OCI-M1 (cell line): ENCODE measurements around the gene F3.
"Not testable (repeated sequence)": the region's sequence is repeated elsewhere in the genome, so short reads cannot be mapped to it uniquely, and the experiment has no call there.

Source experiments
- DNase-seq: peaks from one replicate; lab custom pipeline; 2025; lab: John Stamatoyannopoulos, UW

Gene F3

DNA sequence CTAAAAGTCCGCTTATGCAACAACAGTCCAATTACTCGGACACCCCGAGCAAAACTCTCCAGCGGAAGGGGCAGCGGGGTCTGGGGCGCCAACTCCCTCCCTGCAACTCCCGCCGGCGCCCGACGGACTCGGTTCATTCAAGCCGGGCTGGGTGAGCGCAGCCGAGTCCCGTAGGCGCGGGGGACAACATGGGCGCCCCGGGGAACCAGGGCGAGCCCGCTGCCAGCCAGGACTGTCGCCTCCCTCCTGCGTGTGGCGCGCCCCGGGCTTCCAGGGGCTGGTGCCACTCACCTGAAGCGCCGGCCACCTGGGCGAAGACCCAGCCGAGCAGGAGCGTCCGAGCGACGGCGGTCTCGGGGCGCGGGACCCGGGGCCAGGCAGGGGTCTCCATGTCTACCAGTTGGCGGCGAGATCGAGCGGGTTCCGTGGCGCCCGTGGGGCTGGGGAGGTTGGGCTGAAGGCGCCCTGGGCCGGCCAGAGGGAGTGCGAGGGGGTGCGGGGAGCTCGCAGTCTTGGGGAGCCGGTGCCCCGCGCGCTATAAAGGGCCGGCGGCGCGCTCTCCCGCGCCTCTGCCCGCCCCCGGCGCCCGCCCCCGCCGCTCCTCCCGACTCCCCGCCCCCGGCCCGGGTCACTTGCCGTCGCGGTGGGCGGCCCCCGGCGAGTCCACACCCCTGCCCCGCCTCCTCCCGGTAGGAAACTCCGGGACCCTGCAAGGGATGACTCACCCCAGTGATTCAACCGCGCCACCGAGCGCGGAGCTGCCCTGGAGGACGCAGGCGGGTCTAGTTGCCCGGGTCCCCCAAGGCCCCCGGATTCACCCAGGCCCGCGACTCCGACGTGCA, at the start of gene F3:
Gene F3, minus strand, starts transcription at position 514 of the 842 bp plus-strand sequence. Its CDS starts 123 bp downstream, at position 391.
- peak; percentile 29 for DNase-seq

DNA sequence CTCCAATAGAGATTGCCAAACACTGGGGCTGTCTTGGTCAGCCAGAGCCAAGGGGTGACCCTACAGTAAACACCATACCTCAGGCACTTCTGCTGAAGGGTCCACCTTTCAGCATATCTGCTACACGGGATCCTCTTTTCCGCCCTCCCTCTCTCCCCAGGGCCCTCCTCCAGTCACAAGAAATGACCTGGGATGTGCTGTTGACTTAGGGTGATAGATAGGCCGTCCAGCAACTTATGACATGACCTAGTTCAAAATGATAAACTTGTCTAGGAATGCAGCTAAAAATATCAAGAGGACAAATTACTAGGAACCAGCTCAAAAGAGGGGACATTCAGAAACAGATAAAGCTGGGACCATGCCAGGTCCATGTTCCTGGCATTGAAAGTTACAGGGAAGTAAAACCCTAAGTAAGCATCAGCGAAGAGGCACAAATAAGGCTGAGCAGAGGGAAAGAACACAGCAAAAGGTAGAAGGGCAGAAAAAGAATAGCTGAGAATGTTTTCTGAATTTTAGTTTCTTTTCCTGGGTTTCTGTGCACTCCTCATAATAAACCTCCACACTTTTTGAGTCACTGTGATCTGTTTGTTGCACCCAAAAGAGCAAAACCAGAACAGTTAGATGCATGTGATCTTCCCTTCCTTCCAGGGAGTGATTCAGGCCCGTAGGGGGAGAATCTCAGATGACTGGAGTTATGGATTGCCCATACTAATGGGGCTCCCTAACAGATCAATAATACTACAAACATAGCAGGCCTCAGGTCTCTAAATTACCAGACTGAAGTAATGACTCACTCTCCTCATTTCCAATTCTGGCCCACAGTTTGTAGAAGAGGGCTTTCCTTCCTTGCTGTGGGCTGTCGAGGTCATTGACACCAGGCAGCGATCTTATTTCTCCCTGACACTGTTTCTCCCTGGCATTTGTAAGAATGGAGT, 48.9 kb upstream of the F3 start:
- no peak for DNase-seq

DNA sequence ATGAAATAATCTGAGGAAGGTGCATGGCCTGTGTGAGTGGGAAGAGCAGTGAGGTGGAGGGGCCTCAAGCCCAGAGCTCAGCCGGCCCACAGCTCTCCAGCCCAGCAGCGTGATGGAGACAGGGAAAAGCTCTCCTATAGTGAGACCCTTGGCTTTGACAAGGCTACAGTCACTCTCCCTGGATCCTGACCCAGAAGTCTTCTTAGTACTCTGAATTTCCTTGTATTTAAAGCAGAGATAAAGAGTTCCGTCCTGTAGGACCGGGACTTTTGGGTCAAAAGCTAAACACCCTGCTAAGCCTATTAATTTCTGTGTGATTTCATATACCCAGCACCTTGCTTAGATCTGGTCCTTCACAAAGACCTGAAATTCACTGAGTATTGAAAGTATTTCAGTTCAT, 48.2 kb upstream of the F3 start:
- no peak for DNase-seq

DNA sequence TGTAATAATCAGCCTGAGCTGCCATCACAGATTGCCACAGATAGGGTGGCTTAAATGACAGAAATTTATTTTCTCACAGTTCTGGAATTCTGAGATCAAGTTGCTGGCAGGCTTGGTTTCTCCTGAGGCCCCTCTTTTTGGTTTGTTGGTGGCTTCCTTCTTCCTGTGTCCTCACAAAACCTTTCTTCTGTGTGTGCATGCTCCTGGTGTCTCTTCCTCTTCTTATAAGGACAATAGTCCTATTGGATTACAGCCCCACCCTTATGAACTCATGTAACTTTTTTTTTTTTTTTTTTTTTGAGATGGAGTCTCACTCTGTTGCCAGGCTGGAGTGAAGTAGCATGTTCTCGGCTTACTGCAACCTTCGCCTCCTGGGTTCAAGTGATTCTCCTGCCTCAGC, 41.0 kb upstream of the F3 start:
- DNase-seq: no peak

DNA sequence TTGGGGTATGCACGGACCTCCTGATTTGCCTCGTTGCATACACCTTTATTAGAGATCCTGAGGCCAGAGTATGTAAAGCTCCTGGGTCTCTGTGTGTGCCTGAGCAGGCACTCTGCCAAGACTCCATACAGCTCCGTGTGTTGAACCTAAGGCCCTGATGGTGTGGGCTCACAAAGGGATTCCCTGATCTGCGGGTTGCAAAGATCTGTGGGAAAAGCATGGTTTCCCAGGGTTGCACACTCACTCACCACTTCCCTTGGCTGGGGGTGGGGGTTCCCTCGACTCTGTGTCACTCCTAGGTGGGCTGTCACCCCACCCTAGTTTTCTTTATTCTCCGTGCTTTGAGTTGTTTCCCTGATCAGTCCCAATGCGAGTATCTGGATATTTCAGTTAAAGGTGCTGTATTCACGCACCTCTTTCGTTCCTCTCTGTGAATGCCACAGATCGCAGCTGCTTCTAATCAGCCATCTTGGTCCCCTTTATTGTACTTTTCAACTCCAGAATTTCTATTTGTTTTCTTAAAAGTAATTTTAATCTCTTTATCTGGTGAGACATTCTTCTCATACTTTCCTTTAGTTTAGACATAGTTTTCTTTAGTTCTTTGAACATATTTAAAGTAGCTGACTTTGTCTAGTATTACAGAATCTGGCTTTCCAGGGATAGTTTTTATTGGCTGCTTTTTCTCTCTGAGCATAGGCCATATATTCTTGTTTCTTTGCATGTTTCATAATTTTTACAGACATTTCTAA, 39.0 kb upstream of the F3 start:
- DNase-seq: no peak

DNA sequence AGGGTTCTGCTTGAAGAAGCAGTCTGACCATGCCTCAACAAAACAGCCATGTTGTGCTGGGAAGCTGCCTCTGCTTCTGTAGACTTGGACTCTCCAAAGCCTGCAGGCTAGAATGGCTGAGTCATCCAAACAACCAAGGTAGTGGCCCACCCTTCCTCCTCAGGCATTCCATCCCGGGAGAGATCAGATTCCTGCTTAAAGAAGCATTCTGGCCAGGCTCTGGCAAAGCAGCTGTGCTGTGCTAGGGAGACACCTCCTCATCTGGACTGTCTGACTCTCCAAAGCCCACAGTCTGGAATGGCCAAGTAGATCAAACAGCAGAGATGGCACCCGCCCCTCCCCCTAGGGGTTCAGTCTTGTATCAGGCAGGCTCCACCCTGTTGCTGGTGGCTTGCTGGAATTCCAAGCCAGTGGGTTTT, 38.3 kb upstream of the F3 start:
- DNase-seq: no peak

DNA sequence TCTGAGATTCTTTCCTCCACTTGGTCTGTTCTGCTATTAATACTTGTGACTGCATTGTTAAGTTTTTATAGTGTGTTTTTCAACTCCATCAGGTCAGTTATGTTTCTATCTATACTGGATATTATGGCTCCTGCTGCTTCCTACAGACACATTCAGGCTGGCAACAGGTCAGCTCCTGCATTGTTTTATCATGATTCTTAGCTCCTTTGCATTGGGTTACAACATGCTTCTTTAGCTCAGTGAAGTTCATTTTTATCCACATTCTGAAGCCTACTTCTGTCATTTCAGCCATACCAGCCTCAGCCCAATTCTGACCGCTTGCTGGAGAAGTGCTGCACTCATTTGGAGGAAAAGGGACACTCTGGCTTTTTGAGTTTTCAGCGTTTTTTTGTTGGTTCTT, 37.3 kb upstream of the F3 start:
- no peak for DNase-seq

DNA sequence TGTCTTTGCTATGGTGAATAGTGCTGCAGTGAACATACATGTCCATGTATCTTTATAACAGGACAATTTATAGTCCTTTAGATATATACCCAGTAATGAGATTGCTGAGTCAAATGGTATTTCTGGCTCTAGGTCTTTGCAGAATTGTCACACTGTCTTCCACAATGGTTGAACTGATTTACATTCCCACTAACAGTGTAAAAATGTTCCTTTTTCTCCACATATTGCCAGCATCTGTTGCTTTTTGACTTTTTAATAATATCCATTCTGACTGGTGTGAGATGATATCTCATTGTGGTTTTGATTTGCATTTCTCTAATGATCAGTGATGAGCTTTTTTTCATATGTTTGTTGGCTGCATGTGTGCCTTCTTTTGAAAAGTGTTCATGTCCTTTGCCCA, 32.4 kb upstream of the F3 start:
- not testable (repeated sequence) for DNase-seq

DNA sequence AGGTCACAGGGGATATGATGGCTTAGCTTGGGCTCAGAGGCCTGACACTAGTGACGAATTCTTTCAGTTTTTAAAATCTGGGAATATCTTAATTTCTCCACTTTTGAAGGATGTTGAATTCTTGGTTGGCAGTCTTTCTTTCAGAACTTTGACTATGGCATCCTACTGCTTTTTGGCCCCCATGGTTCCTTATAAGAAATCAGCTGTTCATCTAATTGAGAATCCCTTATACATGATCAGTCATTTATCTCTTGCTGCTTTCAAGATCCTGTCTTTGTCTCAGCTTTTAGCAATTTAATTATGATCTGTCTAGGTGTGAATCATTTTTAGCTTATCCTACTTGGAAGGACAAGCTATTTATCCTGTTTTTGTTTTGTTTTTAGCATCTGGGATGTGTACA, 31.2 kb upstream of the F3 start:
- no peak for DNase-seq

DNA sequence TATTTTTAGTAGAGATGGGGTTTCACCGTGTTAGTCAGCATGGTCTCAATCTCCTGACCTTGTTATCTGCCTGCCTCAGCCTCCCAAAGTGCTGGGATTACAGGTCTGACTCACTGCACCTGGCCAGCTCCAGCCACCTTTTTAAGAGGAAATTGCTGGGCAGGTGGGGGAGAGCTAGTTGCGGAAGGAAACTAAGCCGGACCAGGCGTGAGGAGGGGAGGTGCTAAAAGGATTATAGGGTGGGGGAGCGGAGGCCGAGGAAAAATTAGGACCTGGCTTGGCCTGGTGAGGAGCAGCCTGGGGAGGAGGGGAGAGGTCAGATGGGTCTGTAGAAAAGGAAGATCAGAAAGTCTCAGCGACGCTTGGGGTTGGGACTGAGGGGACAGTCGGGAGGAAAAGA, 29.4 kb upstream of the F3 start:
- DNase-seq: not testable (repeated sequence)

DNA sequence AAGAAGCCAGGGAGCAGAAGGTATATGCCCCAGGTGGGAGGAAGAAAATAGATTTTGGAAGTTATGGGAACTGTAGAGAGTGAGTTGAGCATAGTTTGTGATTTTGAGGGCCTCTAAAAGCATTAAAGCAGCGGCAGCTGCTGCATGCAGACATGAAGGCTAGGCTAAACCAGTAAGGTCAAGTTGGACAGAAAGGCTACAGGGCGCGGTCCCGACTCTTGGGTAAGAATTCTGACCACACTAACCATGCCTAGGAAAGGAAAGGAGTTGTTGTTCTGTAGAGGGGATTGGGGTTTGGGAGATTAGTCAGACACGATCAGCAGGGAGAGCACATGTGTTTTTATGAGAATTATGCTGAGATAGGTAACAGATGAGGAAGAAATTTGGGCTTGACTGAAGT, 27.2 kb upstream of the F3 start:
- not testable (repeated sequence) for DNase-seq

DNA sequence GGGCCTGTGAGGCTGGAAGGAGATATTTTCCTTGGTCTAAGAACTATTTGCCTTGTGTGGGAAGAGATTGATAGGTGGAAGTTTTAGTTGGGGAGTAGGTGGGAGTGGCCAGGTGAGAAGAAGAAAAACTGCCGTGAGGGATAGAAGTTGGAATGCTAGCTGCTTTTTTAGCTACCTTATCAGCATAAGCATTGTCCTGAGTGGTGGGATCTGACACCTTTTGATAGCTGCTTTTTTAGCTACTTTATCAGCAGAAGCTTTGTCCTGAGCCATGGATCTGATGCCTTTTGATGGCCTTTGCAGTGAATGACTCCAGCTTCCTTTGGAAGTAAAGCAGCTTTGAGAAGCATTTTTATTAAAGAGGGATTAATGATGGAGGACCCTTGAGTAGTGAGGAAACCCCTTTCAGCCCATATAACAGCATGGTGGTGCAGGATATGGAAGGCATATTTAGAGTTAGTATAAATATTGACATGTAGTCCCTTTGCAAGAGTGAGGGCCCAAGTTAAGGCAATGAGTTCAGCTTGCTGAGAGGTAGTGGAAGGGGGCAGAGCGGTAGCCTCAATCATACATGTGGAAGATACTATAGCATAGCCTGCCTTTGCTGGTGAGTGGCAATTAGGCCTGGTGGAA, 26.5 kb upstream of the F3 start:
- not testable (repeated sequence) for DNase-seq

DNA sequence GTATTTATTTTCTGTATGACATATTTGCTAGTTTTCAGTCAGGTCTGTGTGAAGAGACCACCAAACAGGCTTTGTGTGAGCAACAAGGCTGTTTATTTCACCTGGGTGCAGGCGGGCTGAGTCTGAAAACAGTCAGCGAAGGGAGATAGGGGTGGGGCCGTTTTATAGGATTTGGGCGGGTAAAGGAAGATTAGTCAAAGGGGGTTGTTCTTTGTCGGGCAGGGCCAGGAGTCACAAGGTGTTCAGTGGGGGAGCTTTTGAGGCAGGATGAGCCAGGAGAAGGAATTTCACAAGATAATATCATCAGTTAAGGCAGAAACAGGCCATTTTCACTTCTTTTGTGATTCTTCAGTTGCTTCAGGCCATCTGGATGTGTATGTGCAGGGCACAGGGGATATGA, 24.9 kb upstream of the F3 start:
- DNase-seq: not testable (repeated sequence)

DNA sequence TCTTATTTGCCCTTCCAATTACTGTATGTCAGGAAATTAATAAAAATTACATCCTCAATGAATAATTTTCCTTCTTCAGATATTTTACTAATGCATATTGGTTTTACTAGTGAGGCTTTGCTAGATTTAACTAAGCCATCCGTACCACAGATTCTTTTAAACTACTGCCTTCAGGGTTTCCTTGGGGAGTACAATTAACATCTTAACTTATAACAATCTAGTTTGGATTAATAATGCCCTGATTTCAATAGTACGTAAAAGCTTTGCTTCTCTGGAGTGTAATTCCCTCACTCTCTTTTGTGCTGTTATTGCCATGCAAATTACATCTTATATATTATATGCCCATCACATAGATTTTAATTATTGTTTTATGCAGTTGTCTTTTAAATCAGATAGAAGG, 24.3 kb upstream of the F3 start:
- no peak for DNase-seq

DNA sequence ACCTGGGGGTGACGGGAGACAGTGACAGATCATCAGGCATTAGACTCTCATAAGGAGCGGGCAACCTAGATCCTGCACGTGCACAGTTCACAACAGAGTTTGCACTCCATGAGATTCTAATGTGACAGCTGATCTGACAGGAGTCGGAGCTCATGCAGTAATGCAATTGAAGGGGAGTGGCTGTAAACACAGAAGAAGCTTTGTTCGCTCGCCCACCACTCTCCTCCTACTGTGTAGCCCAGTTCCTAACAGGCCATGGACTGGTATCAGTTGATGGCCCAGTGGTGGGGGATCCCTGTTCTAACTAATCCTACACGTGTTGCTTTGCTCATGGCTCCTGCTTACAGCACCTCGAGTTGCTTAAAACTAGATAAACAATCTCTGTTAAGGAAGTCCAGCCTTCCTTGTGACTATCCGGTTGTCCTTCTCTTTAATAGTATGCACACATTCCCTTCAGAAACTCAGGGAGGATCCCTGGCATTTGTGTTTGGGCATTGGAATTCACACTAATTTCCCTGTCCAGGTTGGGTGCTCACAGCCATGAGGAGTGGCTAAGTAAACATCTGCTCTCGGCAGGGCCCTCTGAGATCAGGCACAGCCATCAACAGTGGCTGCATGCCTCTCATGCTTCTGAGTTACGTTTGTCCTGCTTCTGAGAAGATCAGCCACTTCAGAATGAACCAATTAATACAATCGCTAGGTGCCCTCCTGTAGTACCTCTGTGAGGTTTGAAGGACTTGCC, 21.1 kb upstream of the F3 start:
- no peak for DNase-seq

DNA sequence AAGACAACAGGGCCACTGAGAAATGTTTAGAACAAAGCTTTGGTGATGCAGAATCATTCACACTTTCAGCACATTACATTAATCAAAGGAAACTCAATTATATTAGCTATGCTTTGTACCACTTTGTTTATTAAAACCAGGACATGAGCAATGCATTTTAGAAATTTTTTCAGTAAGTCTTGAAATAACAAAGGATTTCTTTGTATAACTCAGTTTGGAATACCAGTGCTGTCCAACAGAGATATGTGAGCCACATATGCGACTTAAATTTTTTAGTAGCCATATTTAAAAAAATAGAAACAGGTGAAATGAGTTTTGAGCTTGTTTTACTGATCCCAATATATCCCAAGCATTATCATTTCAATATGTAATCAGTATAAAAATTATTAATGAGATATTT, 18.8 kb upstream of the F3 start:
- no peak for DNase-seq

DNA sequence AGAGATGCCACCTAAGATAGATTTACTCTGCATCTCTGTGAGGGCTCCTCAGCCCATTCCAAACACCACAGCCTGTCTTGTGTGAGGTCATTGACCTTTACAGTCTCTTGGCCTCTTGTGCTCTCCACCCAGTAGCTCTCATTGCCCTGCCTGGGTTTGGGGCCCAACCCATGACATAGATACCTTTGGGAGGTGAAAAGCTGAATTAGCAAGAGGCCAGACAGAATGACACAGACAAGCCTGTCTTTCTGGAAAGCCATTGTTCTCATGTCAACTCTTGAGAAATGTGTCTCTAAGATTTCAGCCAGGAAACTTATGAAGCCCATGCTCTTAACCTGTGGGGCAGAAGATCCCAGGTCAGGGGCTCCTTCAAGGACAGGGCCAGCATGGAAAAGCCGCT, 18.4 kb upstream of the F3 start:
- DNase-seq: no peak

DNA sequence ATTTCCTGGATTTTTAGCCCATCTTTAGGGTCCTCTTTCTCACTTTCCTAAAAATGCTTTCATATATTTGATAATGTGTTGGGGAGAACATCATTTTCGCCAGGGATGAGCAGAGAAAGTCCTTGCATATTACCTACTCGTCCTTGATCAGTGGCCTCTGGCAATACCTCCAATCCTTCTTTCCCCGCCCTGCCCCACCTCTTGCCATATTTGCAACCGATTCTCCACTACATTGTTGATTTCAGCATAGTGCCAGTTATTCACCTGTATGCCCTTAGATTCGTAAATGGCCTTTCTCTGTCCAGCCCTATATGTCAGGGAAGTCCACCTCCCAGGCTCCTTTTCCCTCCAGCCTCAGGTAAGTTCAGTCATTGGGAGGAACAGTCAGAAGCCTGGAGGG, 13.5 kb upstream of the F3 start:
- no peak for DNase-seq

DNA sequence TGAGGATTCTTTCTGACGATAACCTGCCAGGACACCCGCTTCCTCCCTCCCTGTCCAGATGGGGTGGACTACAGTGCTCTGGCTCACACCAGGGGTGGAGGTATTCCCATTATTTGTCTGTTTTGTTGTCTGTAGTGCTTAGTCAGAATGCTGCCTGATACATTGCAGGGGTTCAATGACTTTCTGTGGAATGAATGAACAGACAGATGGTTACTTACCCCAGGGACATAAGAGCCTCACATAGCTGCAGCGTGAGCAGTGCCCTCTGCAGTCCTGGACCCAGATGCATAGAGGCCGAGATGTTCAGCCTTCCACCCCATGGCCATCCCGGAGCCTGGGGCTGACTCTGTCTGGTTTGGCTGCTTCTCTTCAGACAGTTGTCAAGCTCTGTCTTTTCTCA, 13.0 kb upstream of the F3 start:
- no peak for DNase-seq

DNA sequence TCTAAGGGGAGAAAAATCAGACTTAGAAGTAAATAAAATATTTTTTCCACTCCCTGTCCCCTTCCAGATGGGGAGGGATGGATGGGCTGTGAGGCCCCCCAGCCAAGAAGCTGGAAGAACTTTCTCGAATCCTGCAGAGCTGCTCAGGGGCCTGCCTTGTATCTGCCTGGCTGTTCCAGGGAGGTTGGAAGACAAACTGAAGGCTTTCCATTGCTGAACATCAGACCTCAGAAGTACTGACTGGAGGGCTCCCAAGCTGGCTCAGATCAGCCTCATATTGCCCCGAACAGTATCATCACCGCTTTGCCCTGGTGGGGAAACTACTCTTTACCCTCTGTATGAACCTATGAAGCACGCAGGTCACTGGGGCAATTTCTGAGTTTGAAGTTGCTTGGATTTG, 12.4 kb upstream of the F3 start:
- no peak for DNase-seq

DNA sequence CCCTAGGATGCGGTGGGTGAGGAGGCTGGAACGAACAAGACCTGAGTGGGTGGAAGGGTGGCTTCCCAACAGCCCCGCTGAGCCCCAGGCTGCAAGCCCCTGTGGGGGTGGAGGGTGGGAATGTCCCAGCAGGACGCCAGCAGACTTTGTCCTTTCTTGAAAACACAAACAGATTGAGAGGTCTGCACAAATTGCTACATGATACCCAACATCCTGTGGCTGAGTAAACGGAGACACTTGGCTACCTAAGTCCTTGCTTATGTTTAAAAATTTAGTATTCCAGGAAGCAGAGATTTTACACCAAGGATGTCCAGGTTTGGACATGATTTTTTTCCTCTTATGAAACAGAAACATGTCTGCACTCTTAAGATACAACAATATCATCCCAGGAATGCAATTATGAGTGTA, 11.8 kb upstream of the F3 start:
- DNase-seq: no peak
